Mesenchymal stem cell (in vitro differentiated cells and primary cell): ENCODE results near the gene DYNC1I1.

Experiments
- DNase-seq: peaks from one replicate; pipeline ENCODE4 v3.0.0-alpha.2; 2013
- H2AFZ ChIP-seq: one replicate; pipeline ENCODE4 v1.6.1; 2013; ENCODE audit warnings: low read depth, mild to moderate bottlenecking, control low read depth, inconsistent platforms, low read length, moderate library complexity
- H2AK5ac ChIP-seq: 2 replicates; pipeline ENCODE4 v1.6.1; 2013; ENCODE audit warnings: low read length, moderate library complexity, mild to moderate bottlenecking, inconsistent platforms; ENCODE audit not compliant: severe bottlenecking
- H2BK120ac ChIP-seq: one replicate; pipeline ENCODE4 v1.6.1; 2013; ENCODE audit warnings: low read depth, mild to moderate bottlenecking, inconsistent platforms, low read length, moderate library complexity
- H2BK12ac ChIP-seq, 2 experiments: one replicate each; pipeline ENCODE4 v1.6.1; 2013; ENCODE audit warnings: inconsistent platforms in 2 of 2, low read length in 2 of 2, mild to moderate bottlenecking in 2 of 2, moderate library complexity in 2 of 2, control low read depth in 1 of 2
- H2BK15ac ChIP-seq: one replicate; pipeline ENCODE4 v1.6.1; 2013; ENCODE audit warnings: mild to moderate bottlenecking, low read depth, inconsistent platforms; ENCODE audit not compliant: poor library complexity, severe bottlenecking
- H2BK5ac ChIP-seq: 2 replicates; pipeline ENCODE4 v1.6.1; 2013; ENCODE audit warnings: low read depth, mild to moderate bottlenecking, low read length, control low read depth, inconsistent platforms; ENCODE audit not compliant: poor library complexity, severe bottlenecking
- H3K14ac ChIP-seq, 2 experiments: one replicate each; pipeline ENCODE4 v1.6.1; 2013; ENCODE audit warnings: inconsistent platforms in 2 of 2, low read length in 2 of 2, control low read depth in 1 of 2, mild to moderate bottlenecking in 1 of 2, moderate library complexity in 1 of 2
- H3K18ac ChIP-seq, 2 experiments: one replicate each; pipeline ENCODE4 v1.6.1; 2013; ENCODE audit warnings: inconsistent platforms in 2 of 2, low read length in 2 of 2, control low read depth in 1 of 2, low read depth in 1 of 2, mild to moderate bottlenecking in 1 of 2
- H3K23ac ChIP-seq, 2 experiments: one replicate each; pipeline ENCODE4 v1.6.1; 2013; ENCODE audit warnings: inconsistent platforms in 2 of 2, low read length in 2 of 2, mild to moderate bottlenecking in 2 of 2, moderate library complexity in 2 of 2, control low read depth in 1 of 2
- H3K27ac ChIP-seq: 2 replicates; pipeline ENCODE4 v1.5.1; 2013; ENCODE audit warnings: mild to moderate bottlenecking, moderate library complexity, low read length, control low read depth, inconsistent platforms; ENCODE audit not compliant: poor library complexity, severe bottlenecking
- H3K27me3 ChIP-seq, 2 experiments: 2 replicates each; pipeline versions ENCODE4 v1.6.1 to v1.7.0; 2013; ENCODE audit warnings: low read length in 2 of 2, mild to moderate bottlenecking in 2 of 2, moderate library complexity in 2 of 2, control low read depth in 1 of 2, inconsistent platforms in 1 of 2; ENCODE audit not compliant: control insufficient read depth in 1 of 2, insufficient read depth in 1 of 2
- H3K36me3 ChIP-seq, 2 experiments: 2 replicates each; pipeline versions ENCODE4 v1.6.1 to v1.7.0; 2013; ENCODE audit warnings: low read length in 2 of 2, control low read depth in 1 of 2, inconsistent platforms in 1 of 2, low read depth in 1 of 2, mild to moderate bottlenecking in 1 of 2; ENCODE audit not compliant: insufficient read depth in 2 of 2, control insufficient read depth in 1 of 2
- H3K4ac ChIP-seq, 2 experiments: one replicate each; pipeline ENCODE4 v1.6.1; 2013; ENCODE audit warnings: inconsistent platforms in 2 of 2, low read length in 2 of 2, mild to moderate bottlenecking in 2 of 2, moderate library complexity in 2 of 2, control low read depth in 1 of 2, low read depth in 1 of 2
- H3K4me1 ChIP-seq: 2 replicates; pipeline ENCODE4 v1.6.1; 2013; ENCODE audit warnings: low read depth, low read length, control low read depth; ENCODE audit not compliant: control insufficient read depth, insufficient read depth
- H3K4me2 ChIP-seq: 2 replicates; pipeline ENCODE4 v1.6.1; 2013; ENCODE audit warnings: low read length, mild to moderate bottlenecking, inconsistent platforms; ENCODE audit not compliant: poor library complexity, severe bottlenecking
- H3K4me3 ChIP-seq, 2 experiments: 2 replicates each; pipeline versions ENCODE4 v1.5.1 to v1.7.0; 2013; ENCODE audit warnings: low read length in 2 of 2, mild to moderate bottlenecking in 2 of 2, control low read depth in 1 of 2, low read depth in 1 of 2; ENCODE audit not compliant: insufficient read depth in 1 of 2
- H3K79me1 ChIP-seq: replicated peaks from 2 replicates; pipeline ENCODE4 v1.6.1; 2013; ENCODE audit warnings: mild to moderate bottlenecking, control low read depth, low read length, inconsistent platforms; ENCODE audit not compliant: poor library complexity, severe bottlenecking
- H3K9ac ChIP-seq: 2 replicates; pipeline ENCODE4 v1.7.0; 2013; ENCODE audit warnings: mild to moderate bottlenecking, low read length, moderate library complexity
- H3K9me3 ChIP-seq: 2 replicates; pipeline ENCODE4 v1.7.0; 2013; ENCODE audit warnings: mild to moderate bottlenecking, low read length; ENCODE audit not compliant: control insufficient read depth
- H4K8ac ChIP-seq: one replicate; pipeline ENCODE4 v1.6.1; 2013; ENCODE audit warnings: inconsistent platforms, mild to moderate bottlenecking, low read length, moderate library complexity
- H4K91ac ChIP-seq: one replicate; pipeline ENCODE4 v1.6.1; 2013; ENCODE audit warnings: mild to moderate bottlenecking, low read length, inconsistent platforms
- WGBS: methylation state at CpG from one replicate; pipeline ENCODE4 v1.1.7; 2013; ENCODE audit warnings: mixed read lengths; 5-methylcytosine and 5-hydroxymethylcytosine counted together

The DYNC1I1 gene

DNA sequence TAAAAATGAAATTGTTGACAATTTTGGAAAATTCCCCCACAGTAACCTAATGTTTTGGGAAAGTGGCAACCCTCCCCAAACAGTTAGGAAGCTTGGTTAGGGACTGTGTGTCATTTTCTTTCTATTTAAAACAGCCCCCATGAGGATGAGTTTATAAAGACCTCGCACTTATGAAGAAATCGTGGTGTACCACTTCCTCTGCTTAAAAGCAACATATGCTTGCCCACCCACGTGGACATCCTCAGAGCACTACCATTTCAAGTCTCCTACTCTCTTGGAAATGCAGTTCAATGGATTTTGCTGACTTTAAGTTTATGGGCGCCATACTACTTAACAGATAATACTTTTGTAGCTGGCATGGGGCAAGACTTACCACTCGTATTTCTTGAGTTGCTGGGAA lies 223.8 kb downstream of the DYNC1I1 start:
- no peak overlapping the region for H3K9ac ChIP-seq
- no peak overlapping the region for H2AK5ac ChIP-seq
- H2AFZ ChIP-seq: no peak overlapping the region
- H3K27ac ChIP-seq: no peak overlapping the region
- no peak overlapping the region for H3K4me2 ChIP-seq
- DNase-seq: no peak
- H2BK15ac ChIP-seq: no peak overlapping the region
- H3K79me1 ChIP-seq: no peaks in the 10 kb centered on the region
- H3K4me3 ChIP-seq: no peak overlapping the region
- no peaks in the 10 kb centered on the region for H3K4me1 ChIP-seq
- H4K8ac ChIP-seq: no peak overlapping the region
- no peak overlapping the region for H2BK12ac ChIP-seq
- no peaks in the 10 kb centered on the region for H3K9me3 ChIP-seq
- no peaks in the 10 kb centered on the region for H3K27me3 ChIP-seq
- H3K4ac ChIP-seq: no peak overlapping the region
- no peak overlapping the region for H3K18ac ChIP-seq
- 57% methylated on average over 5 of the region's 5 CpGs for WGBS
- no peak overlapping the region for H3K14ac ChIP-seq
- no peak overlapping the region for H2BK5ac ChIP-seq
- H3K23ac ChIP-seq: no peak overlapping the region
- H2BK120ac ChIP-seq: no peak overlapping the region
- no peaks in the 10 kb centered on the region for H3K36me3 ChIP-seq
- H4K91ac ChIP-seq: no peak overlapping the region

DNA sequence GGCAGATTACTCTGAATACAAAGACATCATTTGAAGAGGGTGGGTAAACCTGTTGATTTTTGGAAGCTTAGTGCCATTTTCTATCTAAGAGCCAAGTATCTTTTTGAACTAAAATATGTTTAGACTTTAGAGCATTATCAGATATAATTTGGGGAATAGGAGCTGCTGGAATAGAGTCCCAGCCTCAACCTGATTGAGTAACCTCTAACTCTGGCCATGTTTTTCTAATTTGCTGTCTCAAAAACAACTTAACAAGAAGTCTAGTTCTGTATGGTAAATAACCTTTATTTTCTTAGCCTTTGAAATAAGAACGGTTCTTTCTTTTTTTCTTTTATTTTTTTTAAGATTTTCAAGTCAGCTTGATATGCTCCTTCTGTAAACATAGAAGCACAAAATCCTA lies 224.5 kb downstream of the DYNC1I1 start:
- no peaks in the 10 kb centered on the region for H3K27me3 ChIP-seq
- WGBS: no CpG with 5 or more reads among the region's 1 CpG
- H3K9me3 ChIP-seq: no peaks in the 10 kb centered on the region
- DNase-seq: no peak
- H3K18ac ChIP-seq: no peak overlapping the region
- no peak overlapping the region for H2AK5ac ChIP-seq
- no peak overlapping the region for H3K9ac ChIP-seq
- no peak overlapping the region for H4K8ac ChIP-seq
- H4K91ac ChIP-seq: no peak overlapping the region
- no peak overlapping the region for H3K23ac ChIP-seq
- no peak overlapping the region for H2BK120ac ChIP-seq
- H3K4me1 ChIP-seq: no peaks in the 10 kb centered on the region
- no peak overlapping the region for H2BK5ac ChIP-seq
- H2BK15ac ChIP-seq: no peak overlapping the region
- no peak overlapping the region for H2AFZ ChIP-seq
- no peak overlapping the region for H2BK12ac ChIP-seq
- H3K36me3 ChIP-seq: no peaks in the 10 kb centered on the region
- no peak overlapping the region for H3K4me2 ChIP-seq
- no peak overlapping the region for H3K14ac ChIP-seq
- no peak overlapping the region for H3K27ac ChIP-seq
- no peaks in the 10 kb centered on the region for H3K79me1 ChIP-seq
- no peak overlapping the region for H3K4ac ChIP-seq
- H3K4me3 ChIP-seq: no peak overlapping the region

DNA sequence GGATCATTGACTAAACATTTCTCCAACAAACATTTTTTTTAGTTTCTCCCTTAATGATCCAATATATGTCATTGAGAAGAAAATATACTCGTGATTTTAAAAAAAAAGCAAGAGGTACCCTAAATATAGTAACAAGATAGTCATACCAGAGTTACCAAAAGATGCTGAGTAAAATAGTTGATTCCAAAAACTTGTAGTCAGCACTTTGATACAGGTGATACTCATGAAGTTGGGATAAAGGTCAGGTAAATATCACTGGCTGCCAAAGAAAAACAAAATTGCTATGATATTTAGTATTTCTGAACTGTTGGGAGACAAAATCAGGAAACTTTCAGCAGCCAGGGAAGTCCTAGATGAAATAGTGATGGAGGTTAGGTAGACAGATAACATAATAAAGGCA lies 225.3 kb downstream of the DYNC1I1 start:
- Histone ChIP-seq H2BK15ac (no peak overlapping the region), H4K8ac (no peak overlapping the region), H3K9me3 (no peaks in the 10 kb centered on the region), H2BK120ac (no peak overlapping the region), H2AFZ (no peak overlapping the region), H3K27ac (no peak overlapping the region), H3K14ac (no peak overlapping the region), H3K4ac (no peak overlapping the region), H3K79me1 (no peaks in the 10 kb centered on the region), H3K36me3 (no peaks in the 10 kb centered on the region), H2AK5ac (no peak overlapping the region), H3K23ac (no peak overlapping the region), H3K9ac (no peak overlapping the region), H2BK5ac (no peak overlapping the region), H4K91ac (no peak overlapping the region), H3K4me3 (no peak overlapping the region), H3K27me3 (no peaks in the 10 kb centered on the region), H3K18ac (no peak overlapping the region), H2BK12ac (no peak overlapping the region), H3K4me1 (no peaks in the 10 kb centered on the region), H3K4me2 (no peak overlapping the region)
- WGBS: no CpG with 5 or more reads among the region's 1 CpG
- DNase-seq: no peak

DNA sequence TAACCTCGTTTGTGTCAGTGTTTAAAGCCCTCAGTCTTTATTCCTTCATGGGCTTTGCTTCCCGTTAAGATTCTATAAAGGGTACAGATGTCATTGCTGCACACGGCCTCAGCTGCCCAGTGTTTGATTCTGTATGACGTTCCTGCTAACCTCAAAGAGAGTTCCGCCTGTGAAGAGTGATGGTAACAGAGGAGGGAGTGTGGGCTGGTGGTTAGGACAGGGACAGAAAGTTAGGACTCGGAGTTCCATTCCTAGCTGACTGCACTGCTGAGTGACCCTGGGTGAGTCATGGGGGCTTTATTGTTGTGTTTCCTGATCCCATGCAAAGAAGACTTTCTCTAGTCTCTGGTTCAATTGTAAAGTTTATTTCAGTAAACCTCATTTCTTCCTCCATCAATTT lies 227.1 kb downstream of the DYNC1I1 start:
- DNase-seq: no peak
- H3K4me2 ChIP-seq: no peak overlapping the region
- H2BK15ac ChIP-seq: no peak overlapping the region
- H3K27me3 ChIP-seq: no peaks in the 10 kb centered on the region
- H2AK5ac ChIP-seq: no peak overlapping the region
- no peak overlapping the region for H4K8ac ChIP-seq
- H2BK120ac ChIP-seq: no peak overlapping the region
- H3K4me3 ChIP-seq: no peak overlapping the region
- H3K9ac ChIP-seq: no peak overlapping the region
- H3K36me3 ChIP-seq: no peaks in the 10 kb centered on the region
- no peak overlapping the region for H2AFZ ChIP-seq
- H3K9me3 ChIP-seq: no peaks in the 10 kb centered on the region
- no peak overlapping the region for H3K14ac ChIP-seq
- H4K91ac ChIP-seq: no peak overlapping the region
- H3K18ac ChIP-seq: no peak overlapping the region
- H3K4ac ChIP-seq: no peak overlapping the region
- WGBS: 86% methylated on average over 5 of the region's 6 CpGs
- H2BK5ac ChIP-seq: no peak overlapping the region
- no peak overlapping the region for H3K23ac ChIP-seq
- H2BK12ac ChIP-seq: no peak overlapping the region
- H3K4me1 ChIP-seq: no peaks in the 10 kb centered on the region
- H3K27ac ChIP-seq: no peak overlapping the region
- H3K79me1 ChIP-seq: no peaks in the 10 kb centered on the region
